GM12892 (cell line): ENCODE measurements around the gene GNAZ.

ENCODE experiments used
- DNase-seq: peaks from one replicate; pipeline ENCODE4 v3.0.0; 2011; ENCODE audit not compliant: insufficient read length
- FAIRE-seq: peaks from 2 replicates; lab custom pipeline; 2011; peaks lifted over from hg19 to GRCh38; lab: Jason Lieb, UNC
- POLR2A ChIP-seq: IDR thresholded peaks from 2 replicates; pipeline ENCODE4 v1.6.1; 2011; ENCODE audit warnings: low read depth, low read length, control low read depth
- POLR2AphosphoS5 ChIP-seq: IDR thresholded peaks from 2 replicates; pipeline ENCODE4 v1.6.1; 2011; ENCODE audit warnings: low read depth, low read length, control low read depth
- TAF1 ChIP-seq: IDR thresholded peaks from 2 replicates; pipeline ENCODE4 v1.6.1; 2011; ENCODE audit warnings: low read depth, mild to moderate bottlenecking, control low read depth, low read length, borderline replicate concordance

GNAZ gene

GRCh38 chr22:23116506-23117263, 46.4 kb downstream of the GNAZ start:
- DNase-seq (no peak), FAIRE-seq (no peak)
- no peak for TF ChIP-seq TAF1
- TF ChIP-seq POLR2AphosphoS5: no peak
- TF ChIP-seq POLR2A: no peak

GRCh38 chr22:23117275-23117674, 47.0 kb downstream of the GNAZ start:
- no peak for DNase-seq
- TF ChIP-seq TAF1 (no peak), POLR2A (no peak), POLR2AphosphoS5 (no peak)
- FAIRE-seq: no peak

GRCh38 chr22:23117891-23118646, 47.8 kb downstream of the GNAZ start:
- TF ChIP-seq POLR2AphosphoS5 (no peak), TAF1 (no peak), POLR2A (no peak)
- FAIRE-seq: no peak
- DNase-seq: no peak

- TF ChIP-seq TAF1: no peak
- TF ChIP-seq POLR2AphosphoS5: no peak
- no peak for TF ChIP-seq POLR2A
- FAIRE-seq: no peak
- no peak for DNase-seq
Observed at GRCh38 chr22:23118647-23119493, 48.6 kb downstream of the GNAZ start.

GRCh38 chr22:23119494-23120414, 49.4 kb downstream of the GNAZ start:
- FAIRE-seq: no peak

GRCh38 chr22:23120415-23120899, 50.1 kb downstream of the GNAZ start:
- TF ChIP-seq POLR2AphosphoS5 (no peak), POLR2A (no peak), TAF1 (no peak)
- DNase-seq: no peak
- FAIRE-seq: no peak

More at GRCh38 chr22:23119494-23120414, 49.4 kb downstream of the GNAZ start:
- no peak for DNase-seq
- TF ChIP-seq TAF1: no peak
- TF ChIP-seq POLR2A: no peak
- TF ChIP-seq POLR2AphosphoS5: no peak

- TF ChIP-seq TAF1: no peak
- TF ChIP-seq POLR2AphosphoS5: no peak
- TF ChIP-seq POLR2A: no peak
- DNase-seq (no peak), FAIRE-seq (no peak)
Observed at GRCh38 chr22:23121000-23121421, 50.7 kb downstream of the GNAZ start.

GRCh38 chr22:23121424-23121823, 51.1 kb downstream of the GNAZ start:
- DNase-seq (no peak), FAIRE-seq (no peak)
- TF ChIP-seq POLR2AphosphoS5 (no peak), POLR2A (no peak)

- TF ChIP-seq TAF1: no peak
- no peak for TF ChIP-seq POLR2A
- TF ChIP-seq POLR2AphosphoS5: no peak
- FAIRE-seq (no peak), DNase-seq (no peak)
Observed at GRCh38 chr22:23122216-23122957, 52.1 kb downstream of the GNAZ start.
